Uterus (tissue), 4 donors: Measurements from ENCODE around the gene SSBP2. TPM values are rescaled to one million over a fixed set of nuclear protein-coding genes. Genes with fewer than 3 reads are reported as not detected.

Source experiments
- DNase-seq, 2 donors: peaks; one replicate each; pipeline ENCODE4 v3.0.0-alpha.2; 2019 to 2020
- H3K27ac ChIP-seq, 2 donors: fragments of 200-600 bp; sonication (generic); 1 replicate in 1 of 2; 2 replicates in 1 of 2; pipeline ENCODE4 v1.5.1; 2016 to 2018
- H3K27me3 ChIP-seq, 2 donors: fragments of 200-600 bp; sonication (generic); one replicate each; pipeline ENCODE4 v1.5.1; 2018 to 2019; ENCODE audit warnings: control low read depth in 1 of 2
- H3K36me3 ChIP-seq, 2 donors: fragments of 200-600 bp; sonication (generic); one replicate each; pipeline ENCODE4 v1.5.1; 2019; ENCODE audit warnings: control low read depth in 1 of 2
- H3K4me1 ChIP-seq, 2 donors: fragments of 200-600 bp; sonication (generic); one replicate each; pipeline ENCODE4 v1.5.1; 2018 to 2019; ENCODE audit warnings: control low read depth in 1 of 2
- H3K4me3 ChIP-seq, 2 donors: fragments of 200-600 bp; sonication (generic); 1 replicate in 1 of 2; 2 replicates in 1 of 2; pipeline ENCODE4 v1.5.1; 2018 to 2019; ENCODE audit warnings: mild to moderate bottlenecking in 1 of 2
- H3K9me3 ChIP-seq, 2 donors: fragments of 200-600 bp; sonication (generic); one replicate each; pipeline ENCODE4 v1.5.1; 2019; ENCODE audit warnings: control low read depth in 1 of 2
- POLR2A ChIP-seq, 2 donors: fragments of 450-650 bp; IDR thresholded peaks; one replicate each; pipeline ENCODE4 v1.6.1; 2016; ENCODE audit warnings: antibody characterized with exemption in 2 of 2, mild to moderate bottlenecking in 1 of 2, moderate library complexity in 1 of 2
- intact Hi-C: fragments of 100-400 bp; cut with DNase I; formaldehyde crosslinking; loops from one replicate; pipeline ENCODE4 v1.15.1; 2023; ENCODE audit warnings: low total_unique reads
- total RNA-seq, 4 donors: library from RNA; depleted of rRNA in 3 of 4; stranded (reverse); fragments of >200 nt in 3 of 4; gene quantifications; one replicate each; pipeline versions ENCODE4 v1.1.0 to v1.2.4, GENCODE V29; 2014 to 2023
- TF ChIP-seq, protein P1 (sequence below), 4 experiments: fragments of 200-600 bp in 2 of 4; fragments of 450-650 bp in 2 of 4; sonication (generic) in 2 of 4; IDR thresholded peaks; one replicate each; pipeline ENCODE4 v1.5.1; 2016 to 2019; ENCODE audit warnings: antibody characterized with exemption in 4 of 4, mild to moderate bottlenecking in 2 of 4, moderate library complexity in 1 of 4
- donor health status: DM: yes; HTN: yes; CAD: no.

Gene SSBP2
- 100 to 1,000 TPM in 2 of 4 donors, 10 to 100 TPM in 2; 22.0 to 204 (median 90.9) TPM for total RNA-seq

DNA sequence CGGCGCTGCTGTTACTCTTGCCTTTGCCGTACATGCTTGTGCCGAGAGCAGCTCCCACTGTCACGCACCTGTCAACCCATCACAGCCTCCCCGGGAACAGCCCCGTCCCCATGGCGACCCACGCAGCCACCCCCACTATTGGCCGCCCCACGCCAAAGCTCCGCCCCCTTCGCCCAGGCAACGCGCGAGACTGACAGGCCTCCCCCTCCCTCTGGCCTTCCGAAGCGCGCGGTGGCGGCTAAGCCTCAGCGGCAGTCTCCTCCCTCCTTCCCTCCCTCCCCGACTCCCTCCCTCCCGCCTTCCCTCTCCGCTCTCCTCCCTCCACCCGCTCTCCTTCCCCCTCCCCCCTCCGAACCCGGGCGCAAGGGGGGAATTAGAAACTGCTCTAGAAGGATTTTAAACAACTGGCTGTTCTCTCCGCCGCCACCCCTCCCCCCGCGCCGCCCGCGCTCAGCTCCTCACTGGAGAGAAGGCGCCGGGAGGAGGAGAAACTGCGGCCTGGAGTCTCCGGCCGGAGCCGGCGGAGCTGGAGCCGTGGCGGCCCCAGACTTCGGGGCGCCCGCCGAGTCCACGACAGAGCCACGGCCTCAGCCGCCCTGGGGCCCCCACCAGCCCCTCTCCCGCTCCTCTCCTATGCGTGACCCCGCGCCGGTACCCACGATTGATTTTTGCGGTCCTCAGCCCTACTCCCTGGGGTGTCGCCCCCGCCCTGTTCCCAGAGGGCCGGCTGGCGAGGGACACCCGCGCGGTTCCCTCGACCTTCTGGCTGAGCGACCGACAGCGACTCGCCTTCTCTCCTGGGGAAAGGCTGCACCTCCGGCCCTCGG is at the start of gene SSBP2:
SSBP2 (minus strand) TSS at position 89 of the 827 bp plus-strand sequence; CDS start at position 34, 55 bp downstream.
- H3K9me3 ChIP-seq, result no peaks in the 10 kb centered on the region
- H3K4me1 ChIP-seq, result peaks cover 0 to 23% of the 10 kb centered on the region in 2 donors
- H3K27me3 ChIP-seq, result no peaks in the 10 kb centered on the region
- no peaks in the 10 kb centered on the region for H3K36me3 ChIP-seq
- H3K27ac ChIP-seq, result peak within 1 kb of the TSS; percentile 97 to 99
- peak; percentile 100 for DNase-seq
- TF ChIP-seq POLR2A (IDR thresholded peaks at IDR 0.05), result peak; percentile 75 to 89
- TF ChIP-seq, protein P1, sequence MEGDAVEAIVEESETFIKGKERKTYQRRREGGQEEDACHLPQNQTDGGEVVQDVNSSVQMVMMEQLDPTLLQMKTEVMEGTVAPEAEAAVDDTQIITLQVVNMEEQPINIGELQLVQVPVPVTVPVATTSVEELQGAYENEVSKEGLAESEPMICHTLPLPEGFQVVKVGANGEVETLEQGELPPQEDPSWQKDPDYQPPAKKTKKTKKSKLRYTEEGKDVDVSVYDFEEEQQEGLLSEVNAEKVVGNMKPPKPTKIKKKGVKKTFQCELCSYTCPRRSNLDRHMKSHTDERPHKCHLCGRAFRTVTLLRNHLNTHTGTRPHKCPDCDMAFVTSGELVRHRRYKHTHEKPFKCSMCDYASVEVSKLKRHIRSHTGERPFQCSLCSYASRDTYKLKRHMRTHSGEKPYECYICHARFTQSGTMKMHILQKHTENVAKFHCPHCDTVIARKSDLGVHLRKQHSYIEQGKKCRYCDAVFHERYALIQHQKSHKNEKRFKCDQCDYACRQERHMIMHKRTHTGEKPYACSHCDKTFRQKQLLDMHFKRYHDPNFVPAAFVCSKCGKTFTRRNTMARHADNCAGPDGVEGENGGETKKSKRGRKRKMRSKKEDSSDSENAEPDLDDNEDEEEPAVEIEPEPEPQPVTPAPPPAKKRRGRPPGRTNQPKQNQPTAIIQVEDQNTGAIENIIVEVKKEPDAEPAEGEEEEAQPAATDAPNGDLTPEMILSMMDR (IDR thresholded peaks at IDR 0.05), result peak in 1 of 4 experiments; percentile 49
- H3K4me3 ChIP-seq, result peak within 1 kb of the TSS; percentile 68 to 87
- intact Hi-C loops, result loop anchor here (1.0 to 5.0 kb wide), 2 partner anchors 36 to 100 kb away; no protein-coding TSS in a partner anchor

DNA sequence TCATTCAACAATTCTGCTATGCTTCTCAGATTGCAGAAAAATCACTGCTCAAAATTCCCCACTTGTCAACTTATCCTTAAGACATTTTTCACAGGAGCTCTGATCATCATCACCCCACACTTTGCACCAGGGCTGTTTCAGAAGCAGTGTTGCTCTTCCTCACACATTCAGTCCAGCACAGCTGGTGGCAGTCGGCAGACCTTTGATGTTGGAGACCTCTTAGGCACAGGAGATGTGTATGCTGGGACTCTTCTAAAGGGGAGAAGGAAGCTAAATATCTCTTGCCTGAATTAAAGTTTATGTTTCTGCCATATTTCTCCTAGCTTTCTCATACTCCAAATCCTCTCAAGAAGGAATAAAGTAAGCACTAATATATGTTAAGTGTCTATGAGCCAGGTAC is 44.8 kb upstream of the SSBP2 start:
- TF ChIP-seq POLR2A (IDR thresholded peaks at IDR 0.05), result no peak
- TF ChIP-seq, protein P1 (IDR thresholded peaks at IDR 0.05), result no peak
- Histone ChIP-seq H3K27ac (no peak overlapping the region), H3K36me3 (no peaks in the 10 kb centered on the region), H3K9me3 (no peaks in the 10 kb centered on the region), H3K27me3 (no peaks in the 10 kb centered on the region), H3K4me3 (no peak overlapping the region), H3K4me1 (no peaks in the 10 kb centered on the region)
- intact Hi-C loops, result no loop called here
- DNase-seq, result no peak

DNA sequence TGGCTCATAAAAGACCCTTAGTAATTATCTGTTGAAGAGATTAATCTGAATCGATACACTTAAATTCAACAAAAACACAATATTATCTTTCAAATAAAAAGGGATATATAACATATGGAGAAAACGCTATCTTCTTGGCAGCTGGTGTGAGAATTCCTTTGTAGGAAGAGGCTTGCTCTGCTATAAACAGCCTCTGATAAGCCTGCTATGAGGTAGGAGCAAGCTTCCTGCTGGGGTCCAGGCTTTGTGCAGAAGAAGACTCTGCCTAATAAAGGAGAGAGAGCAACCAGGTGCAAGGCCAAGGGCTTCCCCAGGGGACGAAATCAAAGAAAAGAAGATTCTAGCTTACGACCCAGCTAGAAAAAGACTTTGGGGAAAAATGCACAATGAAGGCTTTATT is 43.3 kb upstream of the SSBP2 start:
- H3K36me3 ChIP-seq, result no peaks in the 10 kb centered on the region
- H3K4me1 ChIP-seq, result no peaks in the 10 kb centered on the region
- TF ChIP-seq, protein P1 (IDR thresholded peaks at IDR 0.05), result no peak
- no peak for TF ChIP-seq POLR2A (IDR thresholded peaks at IDR 0.05)
- H3K4me3 ChIP-seq, result no peak overlapping the region
- H3K27me3 ChIP-seq, result no peaks in the 10 kb centered on the region
- no peak for DNase-seq
- no peak overlapping the region for H3K27ac ChIP-seq
- intact Hi-C loops, result no loop called here
- no peaks in the 10 kb centered on the region for H3K9me3 ChIP-seq

DNA sequence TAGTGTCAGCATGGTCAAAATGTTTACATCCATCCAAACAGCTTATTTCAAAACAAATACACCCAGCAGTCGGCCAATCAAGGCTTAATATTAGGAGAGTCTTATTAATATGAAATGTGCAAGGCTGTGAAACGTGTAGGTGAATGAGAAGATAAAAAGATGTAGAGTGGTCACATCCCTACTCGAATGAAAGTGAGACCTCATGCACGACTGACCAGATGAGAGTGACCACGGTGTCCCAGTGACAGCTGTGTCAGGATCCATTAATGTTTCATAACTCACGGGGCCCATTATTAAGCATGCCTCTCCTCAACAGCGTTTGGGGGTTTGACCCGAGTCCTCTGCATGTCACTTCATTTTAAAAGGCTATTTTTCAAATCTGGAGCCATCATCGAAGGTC is 39.4 kb upstream of the SSBP2 start:
- Histone ChIP-seq H3K27me3 (no peaks in the 10 kb centered on the region), H3K4me1 (peaks cover 0 to 10% of the 10 kb centered on the region in 2 donors), H3K36me3 (no peaks in the 10 kb centered on the region), H3K9me3 (no peaks in the 10 kb centered on the region), H3K4me3 (no peak overlapping the region), H3K27ac (no peak overlapping the region)
- intact Hi-C loops, result no loop called here
- no peak for DNase-seq
- TF ChIP-seq POLR2A (IDR thresholded peaks at IDR 0.05), result no peak
- TF ChIP-seq, protein P1 (IDR thresholded peaks at IDR 0.05), result no peak

DNA sequence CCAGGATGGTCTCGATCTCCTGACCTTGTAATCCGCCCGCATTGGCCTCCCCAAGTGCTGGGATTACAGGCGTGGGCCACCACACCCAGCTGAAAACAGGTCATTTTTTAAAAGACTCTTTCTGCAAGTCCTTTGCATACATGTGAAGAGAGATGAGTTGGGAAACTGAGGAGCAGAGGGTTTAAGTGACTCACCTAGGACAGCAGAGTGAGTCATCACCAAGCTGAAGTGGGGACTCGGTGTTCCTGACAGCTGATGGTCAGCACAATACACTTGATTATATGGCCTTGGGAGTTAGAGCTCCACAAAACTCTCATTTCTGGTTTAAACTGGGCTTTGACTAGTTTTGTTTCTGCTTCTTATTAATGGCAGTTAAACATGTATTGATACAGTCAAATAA is 38.1 kb upstream of the SSBP2 start:
- no peaks in the 10 kb centered on the region for H3K9me3 ChIP-seq
- intact Hi-C loops, result loop anchor here (5.0 kb wide), 2 partner anchors 37 to 58 kb away; partner anchors contain the start of gene SSBP2
- H3K36me3 ChIP-seq, result no peaks in the 10 kb centered on the region
- no peak overlapping the region for H3K27ac ChIP-seq
- DNase-seq, result no peak
- no peak overlapping the region for H3K4me3 ChIP-seq
- peaks cover 0 to 10% of the 10 kb centered on the region in 2 donors for H3K4me1 ChIP-seq
- no peaks in the 10 kb centered on the region for H3K27me3 ChIP-seq
- TF ChIP-seq, protein P1 (IDR thresholded peaks at IDR 0.05), result no peak
- TF ChIP-seq POLR2A (IDR thresholded peaks at IDR 0.05), result no peak
